Loucy (cell line): ENCODE data around the gene CDR2.

Experiments
- H2AFZ ChIP-seq: fragments of 200-600 bp; sonication (generic); 2 replicates; pipeline ENCODE4 v1.6.0; 2016; ENCODE audit warnings: antibody characterized with exemption, mild to moderate bottlenecking, low read length, moderate library complexity
- H3F3A ChIP-seq: fragments of 200-600 bp; 2 replicates; pipeline ENCODE4 v1.6.0; 2016; ENCODE audit warnings: antibody characterized with exemption, low read depth, mild to moderate bottlenecking
- H3K27me3 ChIP-seq: fragments of 200-600 bp; sonication (generic); 2 replicates; pipeline ENCODE4 v1.6.1; 2014; ENCODE audit warnings: low read length, mild to moderate bottlenecking; ENCODE audit not compliant: insufficient read depth, poor library complexity, severe bottlenecking
- H3K36me3 ChIP-seq: fragments of 200-600 bp; sonication (generic); 2 replicates; pipeline ENCODE4 v1.6.1; 2016; ENCODE audit warnings: low read length; ENCODE audit not compliant: insufficient read depth
- H3K4me1 ChIP-seq: fragments of 200-600 bp; sonication (generic); 2 replicates; pipeline ENCODE4 v1.5.1; 2014; ENCODE audit warnings: low read length, mild to moderate bottlenecking; ENCODE audit not compliant: insufficient read depth, poor library complexity, severe bottlenecking
- H3K4me2 ChIP-seq: fragments of 200-600 bp; sonication (generic); 2 replicates; pipeline ENCODE4 v1.6.0; 2014; ENCODE audit warnings: antibody characterized with exemption, low read length, low read depth, mild to moderate bottlenecking; ENCODE audit not compliant: poor library complexity, severe bottlenecking
- H3K4me3 ChIP-seq: fragments of 200-600 bp; sonication (generic); 2 replicates; pipeline ENCODE4 v1.5.1; 2014; ENCODE audit warnings: low read length, mild to moderate bottlenecking, mixed read lengths; ENCODE audit not compliant: poor library complexity, severe bottlenecking
- H3K79me2 ChIP-seq: fragments of 200-600 bp; sonication (generic); 2 replicates; pipeline ENCODE4 v1.6.1; 2014; ENCODE audit warnings: low read length; ENCODE audit not compliant: insufficient read depth
- H3K9ac ChIP-seq: fragments of 200-600 bp; sonication (generic); 2 replicates; pipeline ENCODE4 v1.6.0; 2014; ENCODE audit warnings: mild to moderate bottlenecking, low read depth, low read length, moderate library complexity; ENCODE audit not compliant: poor library complexity, severe bottlenecking
- H3K9me2 ChIP-seq: fragments of 200-600 bp; sonication (generic); replicated peaks from 2 replicates; pipeline ENCODE4 v1.6.1; 2016; ENCODE audit warnings: low read depth, low read length, mixed read lengths
- H3K9me3 ChIP-seq: fragments of 200-600 bp; sonication (generic); 2 replicates; pipeline ENCODE4 v1.6.1; 2014; ENCODE audit warnings: mild to moderate bottlenecking, antibody characterized with exemption, low read length, low read depth; ENCODE audit not compliant: insufficient read depth
- H4K20me1 ChIP-seq: fragments of 200-600 bp; sonication (generic); 2 replicates; pipeline ENCODE4 v1.6.0; 2014; ENCODE audit warnings: antibody characterized with exemption, low read length, mild to moderate bottlenecking; ENCODE audit not compliant: insufficient read depth, poor library complexity, severe bottlenecking
- CTCF ChIP-seq: fragments of 200-600 bp; sonication (generic); conservative IDR thresholded peaks from 2 replicates; pipeline ENCODE4 v1.5.1; 2014; ENCODE audit warnings: mild to moderate bottlenecking, antibody characterized with exemption, low read length
- EZH2phosphoT487 ChIP-seq: fragments of 200-600 bp; IDR thresholded peaks from 2 replicates; pipeline ENCODE4 v1.6.1; 2018; ENCODE audit warnings: antibody characterized with exemption, mild to moderate bottlenecking, moderate library complexity, borderline replicate concordance

Gene CDR2

GRCh38 chr16:22314661-22315626 lies 59.5 kb downstream of the CDR2 start:
- peaks cover 69% of the 10 kb centered on the region; the same call in 1 of the 2 replicates for H3K36me3 ChIP-seq
- H4K20me1 ChIP-seq: no peaks in the 10 kb centered on the region
- no peak overlapping the region for H3K4me3 ChIP-seq
- no peaks in the 10 kb centered on the region for H3F3A ChIP-seq
- no peaks in the 10 kb centered on the region for H3K4me1 ChIP-seq
- H3K9ac ChIP-seq: no peak overlapping the region
- H3K9me2 ChIP-seq: no peaks in the 10 kb centered on the region
- no peaks in the 10 kb centered on the region for H3K27me3 ChIP-seq
- H3K4me2 ChIP-seq: no peak overlapping the region
- no peak for TF ChIP-seq CTCF
- TF ChIP-seq EZH2phosphoT487: no peak
- no peaks in the 10 kb centered on the region for H3K79me2 ChIP-seq
- no peak overlapping the region for H2AFZ ChIP-seq
- no peaks in the 10 kb centered on the region for H3K9me3 ChIP-seq

DNA sequence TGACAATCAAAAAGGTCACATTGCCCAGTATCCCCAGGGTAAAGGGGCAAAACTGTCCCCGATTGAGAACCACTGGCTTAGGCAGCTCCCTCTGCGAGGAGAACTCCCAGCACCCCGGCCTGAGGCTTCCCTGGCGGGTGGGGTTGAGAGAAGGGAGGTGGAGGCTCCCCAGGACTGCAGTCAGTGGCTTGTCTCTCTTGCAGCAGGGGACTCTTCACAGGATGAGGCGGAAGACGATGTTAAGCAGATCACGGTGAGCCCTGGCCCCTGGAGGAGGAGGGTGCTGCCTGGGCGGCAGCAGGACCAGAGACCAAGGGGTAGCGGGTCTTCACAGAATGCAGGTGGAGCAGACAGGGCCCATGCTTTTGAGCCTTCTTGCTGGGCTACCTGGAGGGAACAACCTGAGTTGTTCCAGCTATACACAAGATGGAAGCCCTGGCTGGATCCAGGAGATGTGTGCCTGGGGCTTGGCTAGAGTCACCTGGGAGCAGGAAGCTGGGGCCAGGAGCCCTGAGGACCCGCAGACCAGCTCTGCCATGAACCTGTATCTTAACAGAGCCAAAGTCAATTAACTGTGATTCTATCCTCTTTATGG lies 60.4 kb downstream of the CDR2 start:
- Histone ChIP-seq H4K20me1 (no peaks in the 10 kb centered on the region), H3K36me3 (peaks cover 71% of the 10 kb centered on the region; the same call in 1 of the 2 replicates)

More for the DNA sequence above, 60.4 kb downstream of the CDR2 start:
- TF ChIP-seq CTCF (no peak), EZH2phosphoT487 (no peak)
- H3F3A ChIP-seq: no peaks in the 10 kb centered on the region
- no peaks in the 10 kb centered on the region for H3K4me1 ChIP-seq
- H2AFZ ChIP-seq: no peak overlapping the region
- H3K9ac ChIP-seq: no peak overlapping the region
- no peak overlapping the region for H3K4me3 ChIP-seq
- H3K79me2 ChIP-seq: no peaks in the 10 kb centered on the region
- no peaks in the 10 kb centered on the region for H3K9me3 ChIP-seq
- no peaks in the 10 kb centered on the region for H3K9me2 ChIP-seq
- H3K4me2 ChIP-seq: no peak overlapping the region
- H3K27me3 ChIP-seq: no peaks in the 10 kb centered on the region
